Keratinocyte (primary cell): Measurements from ENCODE around the gene CRYBA2.

Source experiments
- CTCF ChIP-seq, 3 experiments: IDR thresholded peaks in 1 of 3; conservative IDR thresholded peaks in 1 of 3; optimal IDR thresholded peaks in 1 of 3; 2 replicates in 2 of 3; 3 replicates in 1 of 3; pipeline versions ENCODE3 to v1.5.1; 2011; ENCODE audit warnings: low read length in 3 of 3, mild to moderate bottlenecking in 3 of 3, moderate library complexity in 2 of 3, control low read depth in 1 of 3, inconsistent platforms in 1 of 3; ENCODE audit not compliant: insufficient read depth in 2 of 3; ENCODE audit errors: extremely low read depth in 1 of 3
- EZH2 ChIP-seq: IDR thresholded peaks from one replicate; pipeline ENCODE4 v1.6.1; 2012; ENCODE audit warnings: inconsistent platforms, mild to moderate bottlenecking, low read length, moderate library complexity

- TF ChIP-seq CTCF (optimal IDR thresholded peaks at IDR 0.05 in 1 of 3, IDR thresholded peaks at IDR 0.05 in 1 of 3, conservative IDR thresholded peaks at IDR 0.05 in 1 of 3; ENCODE audit: extremely low read depth in 1 of 3, insufficient read depth in 2 of 3, low read length in 3 of 3) (no peak), EZH2 (peak; percentile 98)
Measured at GRCh38 chr2:218960309-218961165, 32.7 kb downstream of the CRYBA2 start.
